ENCODE data around the gene C16orf92. TPM values are rescaled to one million over a fixed set of nuclear protein-coding genes. Genes with fewer than 3 reads are reported as not detected.

Gene C16orf92
- total RNA-seq, 1 experiment from 2014 or later, result not detected

GRCh38 chr16:29978081-29978480 lies 44.9 kb upstream of the C16orf92 start:
- no peak for TF ChIP-seq CTCF (conservative IDR thresholded peaks at IDR 0.05; ENCODE audit: low read depth, low read length)
- no peak for TF ChIP-seq EZH2 (IDR thresholded peaks at IDR 0.05; ENCODE audit: borderline replicate concordance, low read depth, low read length, poor library complexity, severe bottlenecking)
- H3K9me3 ChIP-seq (ENCODE audit: low read depth, low read length, poor library complexity, severe bottlenecking), result peaks cover 2% of the 10 kb centered on the region
- ChIA-PET CTCF (no interaction called here), POLR2A (ENCODE audit: low non-redundant PET) (no interaction called here)
- intact Hi-C loops (cut with micrococcal nuclease; ENCODE audit: unreplicated experiment), result no loop called here
- no peak overlapping the region for H3K4me3 ChIP-seq (ENCODE audit: low read depth, low read length, poor library complexity, severe bottlenecking)
- BruUV-seq (replicated peaks), result no TSS peak
- peaks cover 16% of the 10 kb centered on the region for H3K4me1 ChIP-seq (ENCODE audit: insufficient read depth, low read length, poor library complexity, severe bottlenecking)
- no peak for DNase-seq (ENCODE audit: low spot score)
- H3K36me3 ChIP-seq (ENCODE audit: insufficient read depth, low read length, poor library complexity, severe bottlenecking), result peaks cover 57% of the 10 kb centered on the region
- H3K27ac ChIP-seq (ENCODE audit: low read depth, low read length, poor library complexity, severe bottlenecking), result no peak overlapping the region
- no peaks in the 10 kb centered on the region for H3K27me3 ChIP-seq (replicated peaks; ENCODE audit: insufficient read depth, low read depth, low read length, poor library complexity)

GRCh38 chr16:29978564-29979270 lies 44.3 kb upstream of the C16orf92 start:
- intact Hi-C loops (cut with micrococcal nuclease; ENCODE audit: unreplicated experiment), result no loop called here
- CTCF ChIA-PET, result no interaction called here
- no peak overlapping the region for H3K27ac ChIP-seq (ENCODE audit: low read depth, low read length, poor library complexity, severe bottlenecking)

GRCh38 chr16:29982560-29983419 lies 40.2 kb upstream of the C16orf92 start:
- Histone ChIP-seq H3K36me3 (ENCODE audit: insufficient read depth, low read length, poor library complexity, severe bottlenecking) (peaks cover 99% of the 10 kb centered on the region), H3K4me3 (ENCODE audit: low read depth, low read length, poor library complexity, severe bottlenecking) (no peak overlapping the region), H3K9me3 (ENCODE audit: low read depth, low read length, poor library complexity, severe bottlenecking) (no peaks in the 10 kb centered on the region), H3K27ac (ENCODE audit: low read depth, low read length, poor library complexity, severe bottlenecking) (no peak overlapping the region), H3K4me1 (ENCODE audit: insufficient read depth, low read length, poor library complexity, severe bottlenecking) (no peaks in the 10 kb centered on the region), H3K27me3 (replicated peaks; ENCODE audit: insufficient read depth, low read depth, low read length, poor library complexity) (no peaks in the 10 kb centered on the region)
- no peak for DNase-seq (ENCODE audit: low spot score)
- ChIA-PET CTCF (no interaction called here), POLR2A (ENCODE audit: low non-redundant PET) (no interaction called here)
- TF ChIP-seq CTCF (conservative IDR thresholded peaks at IDR 0.05; ENCODE audit: low read depth, low read length), result no peak
- TF ChIP-seq EZH2 (IDR thresholded peaks at IDR 0.05; ENCODE audit: borderline replicate concordance, low read depth, low read length, poor library complexity, severe bottlenecking), result no peak
- BruUV-seq (replicated peaks), result no TSS peak
- intact Hi-C loops (cut with micrococcal nuclease; ENCODE audit: unreplicated experiment), result no loop called here

More at GRCh38 chr16:29978564-29979270, 44.3 kb upstream of the C16orf92 start:
- BruUV-seq (replicated peaks), result no TSS peak
- Histone ChIP-seq H3K36me3 (ENCODE audit: insufficient read depth, low read length, poor library complexity, severe bottlenecking) (peaks cover 64% of the 10 kb centered on the region), H3K4me1 (ENCODE audit: insufficient read depth, low read length, poor library complexity, severe bottlenecking) (peaks cover 16% of the 10 kb centered on the region), H3K4me3 (ENCODE audit: low read depth, low read length, poor library complexity, severe bottlenecking) (no peak overlapping the region), H3K9me3 (ENCODE audit: low read depth, low read length, poor library complexity, severe bottlenecking) (no peaks in the 10 kb centered on the region), H3K27me3 (replicated peaks; ENCODE audit: insufficient read depth, low read depth, low read length, poor library complexity) (no peaks in the 10 kb centered on the region)
- POLR2A ChIA-PET (ENCODE audit: low non-redundant PET), result no interaction called here
- no peak for DNase-seq (ENCODE audit: low spot score)
- TF ChIP-seq CTCF (conservative IDR thresholded peaks at IDR 0.05; ENCODE audit: low read depth, low read length), result no peak

Data from A673 (cell line).